Naive thymus-derived CD4-positive, alpha-beta T cell (primary cell): ENCODE results near the gene JADE3. TPM values are rescaled to one million over a fixed set of nuclear protein-coding genes. Genes with fewer than 3 reads are reported as not detected.
"Not testable (repeated sequence)": the region's sequence is repeated elsewhere in the genome, so short reads cannot be mapped to it uniquely, and the experiment has no call there.

Experiments
- ATAC-seq: fragments of 150-1000 bp; cut with Tn5 transposase; 2 replicates; pipeline ENCODE4 v1.10.0; 2021; ENCODE audit warnings: mild to moderate bottlenecking, moderate library complexity
- CTCF ChIA-PET: fragments of 350-600 bp; sonication (Branson Sonifier 250); formaldehyde crosslinking; loops from one replicate; lab custom pipeline; 2021; ENCODE audit warnings: antibody characterized with exemption; lab: Charles Lee
- POLR2A ChIA-PET: fragments of 350-600 bp; sonication (Branson Sonifier 250); formaldehyde crosslinking; loops from one replicate; lab custom pipeline; 2021; ENCODE audit warnings: antibody characterized with exemption, inconsistent platforms; lab: Charles Lee
- DNase-seq, 9 donors: peaks; one replicate each; pipeline versions ENCODE4 v3.0.0 to v3.0.0-alpha.2; 2020 to 2022; ENCODE audit warnings: mixed read lengths in 1 of 9
- H3K27ac ChIP-seq: one replicate; pipeline ENCODE4 v1.7.0; 2013; ENCODE audit warnings: mild to moderate bottlenecking, low read depth, low read length, moderate library complexity
- H3K27me3 ChIP-seq, 2 donors: one replicate each; pipeline ENCODE4 v1.7.0; 2013; ENCODE audit warnings: low read length in 2 of 2, mild to moderate bottlenecking in 2 of 2, moderate library complexity in 2 of 2; ENCODE audit not compliant: control insufficient read depth in 2 of 2, insufficient read depth in 2 of 2
- H3K36me3 ChIP-seq, 3 experiments: 1 replicate in 2 of 3; 2 replicates in 1 of 3; pipeline ENCODE4 v1.7.0; 2013; ENCODE audit warnings: low read length in 3 of 3, mild to moderate bottlenecking in 3 of 3, moderate library complexity in 1 of 3; ENCODE audit not compliant: insufficient read depth in 3 of 3, control insufficient read depth in 2 of 3
- H3K4me1 ChIP-seq, 2 donors: one replicate each; pipeline ENCODE4 v1.7.0; 2013; ENCODE audit warnings: low read length in 2 of 2, mild to moderate bottlenecking in 2 of 2, moderate library complexity in 1 of 2; ENCODE audit not compliant: control insufficient read depth in 2 of 2, insufficient read depth in 2 of 2
- H3K4me3 ChIP-seq: 2 replicates; pipeline ENCODE4 v1.7.0; 2013; ENCODE audit warnings: mild to moderate bottlenecking, low read length
- H3K9me3 ChIP-seq, 3 experiments: 1 replicate in 2 of 3; 2 replicates in 1 of 3; pipeline ENCODE4 v1.7.0; 2013; ENCODE audit warnings: low read length in 3 of 3; ENCODE audit not compliant: control insufficient read depth in 2 of 3
- H3K27ac Mint-ChIP-seq, 9 donors: one replicate each; pipeline ENCODE4 v1.8.0; 2020 to 2022; ENCODE audit warnings: mixed read lengths in 9 of 9, mild to moderate bottlenecking in 8 of 9, moderate library complexity in 5 of 9, inconsistent platforms in 2 of 9
- H3K27me3 Mint-ChIP-seq, 5 donors: one replicate each; pipeline ENCODE4 v1.8.0; 2021 to 2022; ENCODE audit warnings: mixed read lengths in 5 of 5, mild to moderate bottlenecking in 1 of 5
- H3K36me3 Mint-ChIP-seq, 5 donors: one replicate each; pipeline ENCODE4 v1.8.0; 2020 to 2022; ENCODE audit warnings: mixed read lengths in 5 of 5, mild to moderate bottlenecking in 3 of 5, inconsistent platforms in 1 of 5
- H3K4me1 Mint-ChIP-seq, 7 donors: one replicate each; pipeline ENCODE4 v1.8.0; 2020 to 2022; ENCODE audit warnings: mixed read lengths in 7 of 7, mild to moderate bottlenecking in 3 of 7, inconsistent platforms in 1 of 7
- H3K4me3 Mint-ChIP-seq, 10 donors: one replicate each; pipeline ENCODE4 v1.8.0; 2020 to 2022; ENCODE audit warnings: mild to moderate bottlenecking in 10 of 10, mixed read lengths in 10 of 10, moderate library complexity in 6 of 10, inconsistent platforms in 2 of 10
- H3K9me3 Mint-ChIP-seq, 11 donors: one replicate each; pipeline ENCODE4 v1.8.0; 2020 to 2022; ENCODE audit warnings: mixed read lengths in 11 of 11, mild to moderate bottlenecking in 4 of 11, inconsistent platforms in 1 of 11, moderate library complexity in 1 of 11
- intact Hi-C, 2 donors: fragments of 100-400 bp; cut with micrococcal nuclease; formaldehyde crosslinking; loops; one replicate each; pipeline ENCODE4 v1.15.1; 2023
- polyA plus RNA-seq, 2 donors: library from polyadenylated mRNA; unstranded; fragments of 300-500 nt; fragmentation: Illumina TruSeq; gene quantifications; one replicate each; pipeline ENCODE4 v1.2.3, GENCODE V29; 2021
- total RNA-seq, 6 experiments: library from RNA in 5 of 6; stranded (reverse) in 5 of 6; gene quantifications; 1 replicate in 5 of 6; 2 replicates in 1 of 6; pipeline ENCODE4 v1.2.3 and lab custom pipeline; 2021 to 2026

Gene JADE3
- total and polyA plus RNA-seq, 7 experiments from 2014 or later: 0.05 to 1.3 (median 0.16) TPM; not detected in 1

GRCh38 chrX:46953597-46953996 lies 41.4 kb downstream of the JADE3 start:
- Mint-ChIP-seq H3K27me3 (peaks cover 0 to 7% (median 3%) of the 10 kb centered on the region in 5 donors), H3K27ac (no peak overlapping the region), H3K9me3 (no peaks in the 10 kb centered on the region), H3K4me1 (no peaks in the 10 kb centered on the region), H3K4me3 (no peak overlapping the region), H3K36me3 (no peaks in the 10 kb centered on the region)
- CTCF ChIA-PET: no interaction called here
- no peaks in the 10 kb centered on the region for H3K9me3 ChIP-seq
- no peaks in the 10 kb centered on the region for H3K27me3 ChIP-seq
- no peaks in the 10 kb centered on the region for H3K36me3 ChIP-seq
- no peak overlapping the region for H3K27ac ChIP-seq
- H3K4me3 ChIP-seq: no peak overlapping the region
- POLR2A ChIA-PET: no interaction called here
- no peaks in the 10 kb centered on the region for H3K4me1 ChIP-seq
- DNase-seq: no peak
- intact Hi-C loops: no loop called here
- no peak for ATAC-seq

- DNase-seq (no peak), ATAC-seq (no peak)
- Mint-ChIP-seq H3K27me3 (peaks cover 0 to 7% (median 3%) of the 10 kb centered on the region in 5 donors), H3K4me3 (no peak overlapping the region), H3K4me1 (no peaks in the 10 kb centered on the region), H3K9me3 (no peaks in the 10 kb centered on the region), H3K27ac (no peak overlapping the region), H3K36me3 (no peaks in the 10 kb centered on the region)
- POLR2A ChIA-PET: interaction anchor here (0.8 kb wide), 1 partner anchor 1021 kb away, joined by 3 read pairs; no protein-coding TSS in a partner anchor
- Histone ChIP-seq H3K27ac (no peak overlapping the region), H3K4me1 (no peaks in the 10 kb centered on the region), H3K4me3 (no peak overlapping the region), H3K27me3 (no peaks in the 10 kb centered on the region), H3K9me3 (no peaks in the 10 kb centered on the region), H3K36me3 (no peaks in the 10 kb centered on the region)
- intact Hi-C loops: no loop called here
- CTCF ChIA-PET: no interaction called here
Measured at GRCh38 chrX:46954716-46955115, 42.5 kb downstream of the JADE3 start.

- DNase-seq, H3K36me3 Mint-ChIP-seq, H3K4me1 Mint-ChIP-seq, H3K36me3 ChIP-seq, H3K9me3 ChIP-seq, H3K27me3 ChIP-seq, H3K4me3 ChIP-seq, H3K27me3 Mint-ChIP-seq, intact Hi-C loops, H3K27ac ChIP-seq, H3K4me1 ChIP-seq, H3K9me3 Mint-ChIP-seq, POLR2A ChIA-PET, H3K4me3 Mint-ChIP-seq, CTCF ChIA-PET, ATAC-seq, H3K27ac Mint-ChIP-seq: not testable (repeated sequence)
Measured at GRCh38 chrX:46956589-46956988, 44.4 kb downstream of the JADE3 start.

GRCh38 chrX:46957297-46957696 lies 45.1 kb downstream of the JADE3 start:
- Mint-ChIP-seq H3K4me1 (no peaks in the 10 kb centered on the region), H3K36me3 (no peaks in the 10 kb centered on the region), H3K9me3 (no peaks in the 10 kb centered on the region), H3K4me3 (no peak overlapping the region), H3K27me3 (peaks cover 0 to 7% (median 0%) of the 10 kb centered on the region in 5 donors), H3K27ac (no peak overlapping the region)
- CTCF ChIA-PET: no interaction called here
- H3K27me3 ChIP-seq: no peaks in the 10 kb centered on the region
- ATAC-seq (no peak), DNase-seq (no peak)
- no peak overlapping the region for H3K27ac ChIP-seq
- H3K4me1 ChIP-seq: no peaks in the 10 kb centered on the region
- H3K36me3 ChIP-seq: no peaks in the 10 kb centered on the region
- intact Hi-C loops: no loop called here
- no peak overlapping the region for H3K4me3 ChIP-seq
- no peaks in the 10 kb centered on the region for H3K9me3 ChIP-seq
- POLR2A ChIA-PET: no interaction called here

- H3K27ac ChIP-seq: no peak overlapping the region
- no peaks in the 10 kb centered on the region for H3K36me3 Mint-ChIP-seq
- intact Hi-C loops: no loop called here
- no peak overlapping the region for H3K4me3 Mint-ChIP-seq
- peaks cover 0 to 3% (median 0%) of the 10 kb centered on the region in 11 donors for H3K9me3 Mint-ChIP-seq
- H3K27ac Mint-ChIP-seq: no peak overlapping the region
- no peaks in the 10 kb centered on the region for H3K4me1 Mint-ChIP-seq
- no peak overlapping the region for H3K4me3 ChIP-seq
- ATAC-seq (no peak), DNase-seq (no peak)
- no peaks in the 10 kb centered on the region for H3K27me3 ChIP-seq
- H3K27me3 Mint-ChIP-seq: peaks cover 0 to 2% (median 0%) of the 10 kb centered on the region in 5 donors
- H3K36me3 ChIP-seq: no peaks in the 10 kb centered on the region
- CTCF ChIA-PET: no interaction called here
- no peaks in the 10 kb centered on the region for H3K4me1 ChIP-seq
- no peaks in the 10 kb centered on the region for H3K9me3 ChIP-seq
- POLR2A ChIA-PET: no interaction called here
Measured at GRCh38 chrX:46959101-46959500, 46.9 kb downstream of the JADE3 start.

GRCh38 chrX:46959985-46960700 lies 47.9 kb downstream of the JADE3 start:
- Histone ChIP-seq H3K27ac (no peak overlapping the region), H3K4me3 (no peak overlapping the region), H3K4me1 (no peaks in the 10 kb centered on the region), H3K9me3 (no peaks in the 10 kb centered on the region), H3K27me3 (no peaks in the 10 kb centered on the region), H3K36me3 (no peaks in the 10 kb centered on the region)
- no peak overlapping the region for H3K4me3 Mint-ChIP-seq
- H3K4me1 Mint-ChIP-seq: no peaks in the 10 kb centered on the region
- DNase-seq: no peak
- H3K9me3 Mint-ChIP-seq: peaks cover 0 to 3% (median 0%) of the 10 kb centered on the region in 11 donors
- intact Hi-C loops: no loop called here
- ChIA-PET POLR2A (no interaction called here), CTCF (no interaction called here)
- H3K27ac Mint-ChIP-seq: no peak overlapping the region
- no peaks in the 10 kb centered on the region for H3K27me3 Mint-ChIP-seq
- ATAC-seq: no peak
- no peaks in the 10 kb centered on the region for H3K36me3 Mint-ChIP-seq

- Histone ChIP-seq H3K27ac (no peak overlapping the region), H3K4me1 (no peaks in the 10 kb centered on the region), H3K36me3 (no peaks in the 10 kb centered on the region), H3K9me3 (no peaks in the 10 kb centered on the region), H3K4me3 (no peak overlapping the region), H3K27me3 (no peaks in the 10 kb centered on the region)
- Mint-ChIP-seq H3K4me1 (peaks cover 0 to 5% (median 0%) of the 10 kb centered on the region in 7 donors), H3K36me3 (no peaks in the 10 kb centered on the region), H3K27me3 (peaks cover 0 to 4% (median 0%) of the 10 kb centered on the region in 5 donors), H3K27ac (no peak overlapping the region), H3K9me3 (peaks cover 0 to 3% (median 0%) of the 10 kb centered on the region in 11 donors), H3K4me3 (no peak overlapping the region)
- intact Hi-C loops: no loop called here
- ChIA-PET POLR2A (no interaction called here), CTCF (no interaction called here)
- ATAC-seq (no peak), DNase-seq (no peak)
Measured at GRCh38 chrX:46961097-46961496, 48.9 kb downstream of the JADE3 start.
